Stimulated activated naive CD4-positive, alpha-beta T cell (primary cell): ENCODE results near the gene LRRIQ4.

Experiments
- DNase-seq, 6 experiments: peaks; one replicate each; lab custom pipeline; 2025; lab: John Stamatoyannopoulos, UW

The LRRIQ4 gene

DNA sequence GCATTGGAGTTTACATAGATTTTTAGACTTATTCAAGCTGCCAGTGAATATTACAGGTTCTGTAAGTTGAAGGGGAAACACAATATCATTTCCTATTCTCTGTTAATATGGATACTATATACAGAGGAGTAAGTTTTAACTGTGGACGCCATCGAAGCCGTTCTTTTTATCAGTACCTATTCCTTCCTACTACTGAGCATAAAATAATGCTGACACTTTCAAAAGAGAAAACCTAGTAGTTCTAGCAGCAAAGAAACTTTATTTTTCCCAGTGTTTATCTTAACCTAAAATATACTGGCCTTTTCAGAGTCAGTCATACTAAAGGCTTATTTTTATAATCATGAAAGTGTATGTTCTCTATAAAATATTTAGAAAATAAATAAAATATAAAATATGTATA is 42.8 kb downstream of the LRRIQ4 start:
- DNase-seq: no peak

DNA sequence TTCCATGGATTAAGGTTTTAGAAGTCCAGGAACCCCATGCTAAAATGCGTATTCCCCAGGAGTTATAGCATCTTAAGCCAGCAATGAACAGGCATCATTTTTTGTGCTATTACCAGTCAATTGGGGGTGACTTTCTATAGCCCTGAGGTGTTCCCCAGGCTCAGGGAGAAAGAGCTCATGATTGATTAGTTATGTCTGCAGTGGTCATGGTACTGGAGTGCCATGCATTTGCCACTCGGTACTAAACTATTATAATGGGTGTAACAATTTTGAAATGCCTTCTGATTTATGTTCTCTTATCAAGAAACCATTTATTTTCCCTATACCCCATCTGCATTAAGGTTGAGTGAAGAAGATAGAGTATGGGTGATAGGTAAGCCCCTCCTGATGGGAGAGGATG is 45.1 kb downstream of the LRRIQ4 start:
- DNase-seq: no peak

DNA sequence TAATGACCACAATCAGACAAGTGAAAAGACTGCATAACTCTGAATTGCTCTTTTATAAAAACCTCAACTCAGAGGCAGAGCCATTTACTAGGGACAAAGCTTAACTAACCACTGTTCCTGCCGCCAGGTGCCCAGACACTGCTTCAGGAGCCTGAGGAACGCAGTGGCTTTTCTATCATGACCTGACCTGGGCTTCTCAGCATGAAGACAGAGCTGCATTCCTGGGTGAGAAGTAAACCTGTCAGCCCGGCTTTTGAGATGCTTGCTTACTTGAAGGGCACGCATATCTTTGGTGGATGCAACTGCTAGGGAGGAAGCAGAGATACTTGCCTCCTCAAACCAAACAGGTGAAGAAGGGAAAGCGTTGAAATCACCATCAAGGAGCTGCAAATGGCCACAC is 49.2 kb downstream of the LRRIQ4 start:
- no peak for DNase-seq

DNA sequence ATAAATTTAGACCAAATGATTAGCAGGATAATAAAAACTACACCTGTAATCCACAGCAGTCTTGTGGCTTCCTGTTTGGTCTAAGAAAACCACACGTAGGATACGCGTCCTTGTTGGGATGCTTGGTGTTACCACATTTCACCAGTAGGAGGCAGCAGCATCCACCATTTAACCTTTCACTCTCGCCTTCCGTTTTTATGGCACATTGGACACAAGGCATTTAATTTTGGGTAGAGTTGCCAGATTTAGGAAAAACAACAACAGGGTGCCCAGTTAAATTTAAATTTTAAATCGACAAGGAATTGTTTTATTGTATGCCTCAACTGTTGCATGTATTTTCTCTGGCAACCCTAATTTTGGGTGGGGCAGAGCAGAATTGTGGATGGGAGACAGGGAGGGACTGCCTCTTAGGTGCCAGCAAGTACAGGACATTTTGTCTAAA is 50.8 kb downstream of the LRRIQ4 start:
- DNase-seq: peak; percentile 32 to 84 (median 61)

DNA sequence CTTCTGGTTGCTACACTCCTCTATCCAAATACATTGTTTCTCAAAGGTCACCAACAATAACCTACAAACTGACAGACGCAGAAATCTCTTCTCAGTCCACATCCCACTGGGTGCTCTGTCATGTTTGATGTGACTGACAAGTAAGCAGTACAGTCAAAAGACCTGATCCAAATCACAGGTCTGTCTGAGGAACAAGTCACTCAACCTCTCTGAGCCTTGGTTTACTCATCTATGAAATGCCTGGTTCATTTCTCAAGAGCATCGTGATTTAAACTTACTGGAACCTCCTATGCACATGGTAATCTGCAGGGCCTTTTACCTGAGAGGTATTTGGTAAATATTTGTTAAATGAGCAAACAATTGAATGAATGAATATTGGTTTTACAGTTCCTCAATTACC is 51.6 kb downstream of the LRRIQ4 start:
- no peak for DNase-seq

DNA sequence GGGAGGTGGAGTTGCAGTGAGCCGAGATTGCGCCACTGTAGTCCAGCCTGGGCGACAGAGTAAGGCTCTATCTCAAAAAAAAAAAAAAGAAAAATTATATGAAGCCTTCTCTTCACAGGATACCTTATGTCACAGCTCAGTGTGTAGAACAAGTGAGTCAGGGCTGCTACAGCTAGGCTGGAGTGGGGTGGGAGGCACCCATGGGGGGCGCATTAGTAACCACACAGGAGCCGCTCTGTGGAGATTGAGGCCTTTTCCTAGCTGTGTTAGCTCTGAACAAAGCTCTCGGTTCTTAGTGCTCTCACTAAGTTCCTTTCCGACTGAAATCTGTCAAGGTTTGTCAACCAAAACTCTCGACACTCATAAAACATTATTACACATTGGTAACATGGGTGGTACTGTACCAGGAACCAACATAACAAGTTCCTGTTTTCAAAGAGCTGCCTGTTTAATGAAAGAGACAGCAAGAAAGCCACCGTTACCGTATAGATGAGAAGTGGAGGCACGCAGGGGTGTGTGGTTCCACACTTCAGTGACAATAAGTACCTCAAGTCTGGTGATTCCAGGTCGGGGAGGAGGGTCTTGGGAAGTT is 52.6 kb downstream of the LRRIQ4 start:
- DNase-seq: peak in 4 of 6 experiments; percentile 5 to 63 (median 44)

DNA sequence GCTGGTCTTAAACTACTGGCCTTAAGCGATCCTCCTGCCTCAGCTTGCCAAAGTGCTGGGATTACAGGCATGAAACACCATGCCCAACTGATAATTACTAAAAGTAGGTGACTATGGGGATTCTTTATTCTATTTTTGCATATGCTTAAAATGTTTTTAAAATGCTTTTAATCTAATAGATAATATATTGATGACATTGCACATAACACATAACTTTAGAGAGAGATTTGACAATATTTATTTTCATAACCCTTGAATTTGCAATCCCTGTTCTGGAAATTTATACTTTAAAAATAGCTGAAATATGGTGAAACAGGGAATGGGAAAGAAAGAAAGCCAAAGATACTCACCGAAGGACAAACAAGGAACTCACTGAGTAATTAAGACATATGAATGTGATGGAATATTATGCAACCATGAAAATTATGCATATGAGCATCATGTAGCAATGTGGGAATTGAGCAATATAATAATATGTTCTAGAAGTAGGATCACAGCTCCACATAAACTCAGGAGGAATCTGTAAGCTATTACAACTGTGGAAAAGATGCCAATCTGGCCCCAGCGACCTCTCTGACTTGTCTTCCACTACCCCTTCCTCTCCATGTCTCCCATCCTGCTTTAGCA is 55.0 kb downstream of the LRRIQ4 start:
- no peak for DNase-seq

DNA sequence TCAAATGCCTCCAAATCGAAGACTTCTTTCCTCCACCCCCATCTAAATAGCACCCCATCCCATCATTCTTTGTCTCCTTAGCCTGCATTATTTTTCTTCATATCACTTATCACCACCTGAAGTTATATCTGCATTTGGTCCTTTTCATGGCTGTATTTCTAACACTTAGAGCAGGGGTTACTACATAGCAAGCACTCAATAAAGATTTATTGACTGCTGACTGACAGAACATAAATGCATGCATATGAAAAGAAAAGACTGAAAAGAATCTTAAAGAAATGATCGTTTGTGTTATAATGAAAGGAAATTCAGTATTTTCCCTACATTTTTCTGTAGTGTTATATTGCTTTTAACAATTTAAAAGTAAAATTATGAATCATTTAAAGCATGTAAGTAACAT is 55.7 kb downstream of the LRRIQ4 start:
- DNase-seq: no peak

DNA sequence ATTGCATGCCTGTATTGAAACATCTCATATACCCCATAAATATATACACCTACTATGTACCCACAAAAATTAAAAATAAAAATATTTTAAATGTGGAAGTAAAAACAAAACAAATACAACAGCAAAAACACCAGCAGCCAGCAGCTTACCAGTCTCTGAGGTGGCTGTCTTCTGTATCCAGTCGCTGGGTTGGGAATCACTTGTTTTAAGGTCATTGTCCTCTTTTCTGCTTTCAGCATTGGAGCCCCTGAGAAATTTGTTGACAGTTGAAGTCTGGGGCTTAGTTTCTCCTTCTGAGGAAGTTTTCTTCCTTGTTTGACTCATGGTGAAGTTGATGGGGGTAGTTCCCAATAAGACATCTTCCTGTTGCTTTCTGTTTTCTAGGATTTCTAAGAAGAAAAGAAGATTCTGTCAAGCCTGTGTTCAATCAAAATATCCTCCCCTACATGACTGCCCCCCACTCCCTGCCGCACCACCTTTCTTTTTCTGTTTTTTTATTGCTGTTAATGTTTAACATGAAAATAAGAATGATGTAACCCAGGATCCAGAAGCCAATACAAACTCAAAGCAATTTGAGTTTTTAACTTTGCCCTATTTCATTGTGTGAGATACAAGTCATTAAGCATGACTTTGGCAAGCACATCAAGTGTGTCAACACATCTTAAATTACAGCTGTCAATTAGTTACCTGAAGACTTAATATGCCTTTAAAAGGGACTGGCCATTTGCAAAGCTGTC is 57.0 kb downstream of the LRRIQ4 start, which contains the start of gene LRRC31:
LRRC31 (minus strand) TSS at position 452 of the 737 bp plus-strand sequence; CDS start at position 324, 128 bp downstream.
- no peak for DNase-seq

DNA sequence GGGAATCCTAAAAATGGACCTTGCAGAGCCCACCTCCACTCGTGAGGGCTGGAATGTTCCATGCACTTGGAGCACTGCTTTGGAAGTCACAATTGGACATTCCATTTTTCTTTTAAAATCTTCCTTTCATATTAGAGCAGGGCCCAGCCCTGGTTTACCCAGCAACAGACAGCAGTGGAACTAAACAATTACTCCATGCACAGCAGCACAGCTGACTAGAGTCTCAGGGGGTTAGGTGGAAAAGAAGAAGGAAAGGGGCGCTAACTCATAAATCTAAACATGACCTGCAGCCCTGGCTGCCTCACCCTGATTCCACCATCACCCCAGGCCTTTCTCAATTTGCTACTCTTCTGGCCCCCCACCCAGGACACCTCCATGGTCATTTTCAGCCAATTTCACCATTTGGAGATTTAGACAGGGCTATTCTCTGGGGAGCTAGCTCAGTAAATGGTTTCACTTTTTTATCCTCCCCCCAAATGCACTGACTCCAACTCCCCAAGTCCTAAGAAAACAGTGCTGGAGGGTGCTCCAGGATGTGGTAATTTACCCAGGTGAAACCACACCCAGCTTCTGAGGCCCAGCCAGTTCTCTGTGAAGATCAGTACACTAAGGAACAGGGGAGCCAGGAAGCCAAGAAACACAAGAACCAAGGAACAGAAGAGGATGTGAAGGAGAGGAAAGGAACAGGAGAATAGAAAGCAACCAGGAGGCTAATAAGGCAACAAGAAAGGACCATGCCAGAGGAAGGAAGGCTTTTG is 58.6 kb downstream of the LRRIQ4 start:
- DNase-seq: peak in 3 of 6 experiments; percentile 40 to 51 (median 41)

DNA sequence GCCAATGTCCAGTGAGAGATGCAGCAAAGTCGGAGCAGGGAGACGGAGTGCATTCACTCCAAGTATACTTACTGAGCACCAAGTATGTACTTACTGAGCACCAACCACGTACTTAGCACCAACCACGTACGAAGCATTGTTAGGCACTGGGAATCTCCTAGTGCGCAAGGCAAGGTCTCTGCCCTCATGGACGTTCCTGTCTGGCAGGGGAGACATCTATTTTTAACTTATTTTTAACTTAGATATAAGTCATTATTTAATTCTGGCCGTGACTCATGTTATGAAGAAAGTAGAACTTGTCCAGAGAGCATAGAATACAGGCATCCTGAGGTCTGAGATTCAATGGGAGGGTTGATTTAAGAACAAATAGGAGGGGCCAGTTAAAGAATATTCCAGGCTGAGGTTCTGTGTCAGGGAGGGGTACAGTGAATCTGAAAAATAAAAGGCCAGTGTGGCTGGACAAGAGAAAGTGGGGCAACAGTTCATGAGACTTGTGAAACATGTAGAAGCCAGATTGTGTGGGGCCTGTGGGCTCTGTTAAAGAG is 66.4 kb downstream of the LRRIQ4 start:
- no peak for DNase-seq

DNA sequence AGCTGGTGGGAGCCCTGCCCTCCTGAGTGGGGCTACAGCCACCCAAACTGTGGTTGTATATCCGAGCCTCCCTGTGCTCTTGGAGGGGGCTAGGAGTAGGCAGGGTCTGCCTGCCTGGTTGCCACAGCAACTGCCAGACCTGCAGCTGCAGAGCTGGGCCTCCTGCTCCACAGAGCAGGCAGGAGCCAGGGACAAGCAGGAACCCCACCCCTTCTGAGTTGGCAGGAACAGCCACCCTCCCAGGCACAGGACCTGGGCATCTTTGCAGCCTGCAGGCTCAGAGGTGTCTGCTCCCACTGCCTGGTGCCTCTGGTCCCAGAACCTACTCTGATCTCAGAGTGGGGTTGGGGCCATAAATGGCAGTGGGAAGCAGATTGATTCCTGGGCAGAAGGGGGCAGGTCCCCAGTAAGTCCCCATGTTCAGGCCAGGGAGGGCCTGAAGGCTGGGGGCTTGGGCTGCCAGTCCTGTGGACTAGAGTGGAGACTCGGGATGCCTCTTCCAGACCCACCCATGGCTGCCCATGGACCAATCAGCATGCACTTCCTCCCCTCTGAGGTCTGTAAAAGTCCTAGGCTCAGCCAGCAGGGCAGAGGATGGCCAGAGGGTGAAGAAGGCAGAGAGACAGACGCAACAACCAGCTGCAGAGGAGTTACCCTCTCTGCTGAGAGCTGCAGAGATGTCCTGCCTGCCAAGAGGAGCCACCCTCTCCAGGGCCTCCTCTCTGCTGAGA is 67.3 kb downstream of the LRRIQ4 start:
- DNase-seq: no peak

DNA sequence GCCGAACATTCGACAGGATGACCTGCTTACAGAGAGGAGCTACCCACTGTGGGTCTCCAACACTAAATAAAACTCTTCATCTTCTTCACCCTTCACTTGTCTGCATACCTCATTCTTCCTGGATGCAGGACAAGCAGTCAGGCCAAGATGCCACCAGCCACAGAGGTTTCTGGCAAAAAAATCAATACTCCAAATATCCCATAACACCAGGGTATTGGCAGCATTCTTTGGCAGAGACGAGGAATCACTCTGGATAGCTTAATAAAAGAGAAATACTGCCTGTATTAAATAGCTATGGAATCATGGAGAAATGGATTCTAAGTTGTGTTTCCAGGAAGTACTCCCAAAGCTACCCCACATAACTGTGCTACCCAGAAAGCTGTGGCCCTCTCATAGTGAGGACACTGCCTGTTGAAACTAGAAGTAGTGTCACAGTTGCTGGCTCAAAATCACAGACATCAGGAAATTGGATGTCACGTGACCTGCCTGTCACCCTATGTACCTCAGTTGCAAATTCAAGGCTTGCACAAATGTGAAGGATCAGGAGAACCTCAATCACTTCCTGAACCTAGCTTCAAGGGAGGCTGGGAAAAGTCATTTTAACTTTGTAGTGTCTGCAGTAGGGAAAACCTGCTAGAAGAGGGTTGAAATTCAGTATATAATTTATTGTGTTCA is 68.0 kb downstream of the LRRIQ4 start:
- peak in 1 of 6 experiments; percentile 3 for DNase-seq

DNA sequence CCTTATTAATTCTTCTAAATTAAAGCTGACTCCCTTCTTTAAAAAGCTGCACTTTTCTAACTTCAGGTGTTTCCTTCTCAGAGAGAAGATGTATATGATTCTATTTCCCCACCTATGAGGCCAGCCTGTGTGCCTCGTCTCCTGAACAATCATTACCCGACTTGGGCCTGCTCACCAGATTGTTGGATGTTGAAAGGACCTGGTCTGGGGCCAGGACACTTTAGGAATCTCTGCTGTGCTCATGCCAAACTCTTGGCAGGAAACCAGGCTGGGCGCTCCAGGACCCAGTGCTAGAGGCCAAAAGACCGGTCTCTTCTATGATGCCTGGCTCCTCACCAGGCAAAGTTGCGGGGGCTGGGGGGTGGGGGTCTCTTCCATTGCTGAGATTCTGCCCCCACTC is 74.0 kb downstream of the LRRIQ4 start:
- no peak for DNase-seq
